Testis (tissue), 2 donors: Measurements from ENCODE around the gene LHX2.

Experiments used
- POLR2A ChIP-seq: fragments of 450-650 bp; IDR thresholded peaks from one replicate; pipeline ENCODE4 v1.6.1; 2017; ENCODE audit warnings: antibody characterized with exemption, mild to moderate bottlenecking, moderate library complexity
- TF ChIP-seq, protein P1 (sequence below), 3 experiments: fragments of 450-650 bp in 2 of 3; fragments of 200-600 bp in 1 of 3; sonication (generic) in 1 of 3; IDR thresholded peaks; one replicate each; pipeline ENCODE4 v1.5.1; 2016 to 2019; ENCODE audit warnings: antibody characterized with exemption in 3 of 3, mild to moderate bottlenecking in 2 of 3, moderate library complexity in 1 of 3

GRCh38 chr9:124014211-124014955 lies 2.8 kb downstream of the LHX2 start:
- TF ChIP-seq, protein P1, sequence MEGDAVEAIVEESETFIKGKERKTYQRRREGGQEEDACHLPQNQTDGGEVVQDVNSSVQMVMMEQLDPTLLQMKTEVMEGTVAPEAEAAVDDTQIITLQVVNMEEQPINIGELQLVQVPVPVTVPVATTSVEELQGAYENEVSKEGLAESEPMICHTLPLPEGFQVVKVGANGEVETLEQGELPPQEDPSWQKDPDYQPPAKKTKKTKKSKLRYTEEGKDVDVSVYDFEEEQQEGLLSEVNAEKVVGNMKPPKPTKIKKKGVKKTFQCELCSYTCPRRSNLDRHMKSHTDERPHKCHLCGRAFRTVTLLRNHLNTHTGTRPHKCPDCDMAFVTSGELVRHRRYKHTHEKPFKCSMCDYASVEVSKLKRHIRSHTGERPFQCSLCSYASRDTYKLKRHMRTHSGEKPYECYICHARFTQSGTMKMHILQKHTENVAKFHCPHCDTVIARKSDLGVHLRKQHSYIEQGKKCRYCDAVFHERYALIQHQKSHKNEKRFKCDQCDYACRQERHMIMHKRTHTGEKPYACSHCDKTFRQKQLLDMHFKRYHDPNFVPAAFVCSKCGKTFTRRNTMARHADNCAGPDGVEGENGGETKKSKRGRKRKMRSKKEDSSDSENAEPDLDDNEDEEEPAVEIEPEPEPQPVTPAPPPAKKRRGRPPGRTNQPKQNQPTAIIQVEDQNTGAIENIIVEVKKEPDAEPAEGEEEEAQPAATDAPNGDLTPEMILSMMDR (IDR thresholded peaks at IDR 0.05) = no peak
- TF ChIP-seq POLR2A = no peak
